ENCODE measurements around the gene BACE1-AS. TPM values are rescaled to one million over a fixed set of nuclear protein-coding genes. Genes with fewer than 3 reads are reported as not detected.
A peak's percentile ranks its signal among the peaks of the same experiment; 100 is the strongest.

The BACE1-AS gene
- total RNA-seq, 4 donors from 2014 or later, result 5.1 to 10.1 (median 6.7) TPM

DNA sequence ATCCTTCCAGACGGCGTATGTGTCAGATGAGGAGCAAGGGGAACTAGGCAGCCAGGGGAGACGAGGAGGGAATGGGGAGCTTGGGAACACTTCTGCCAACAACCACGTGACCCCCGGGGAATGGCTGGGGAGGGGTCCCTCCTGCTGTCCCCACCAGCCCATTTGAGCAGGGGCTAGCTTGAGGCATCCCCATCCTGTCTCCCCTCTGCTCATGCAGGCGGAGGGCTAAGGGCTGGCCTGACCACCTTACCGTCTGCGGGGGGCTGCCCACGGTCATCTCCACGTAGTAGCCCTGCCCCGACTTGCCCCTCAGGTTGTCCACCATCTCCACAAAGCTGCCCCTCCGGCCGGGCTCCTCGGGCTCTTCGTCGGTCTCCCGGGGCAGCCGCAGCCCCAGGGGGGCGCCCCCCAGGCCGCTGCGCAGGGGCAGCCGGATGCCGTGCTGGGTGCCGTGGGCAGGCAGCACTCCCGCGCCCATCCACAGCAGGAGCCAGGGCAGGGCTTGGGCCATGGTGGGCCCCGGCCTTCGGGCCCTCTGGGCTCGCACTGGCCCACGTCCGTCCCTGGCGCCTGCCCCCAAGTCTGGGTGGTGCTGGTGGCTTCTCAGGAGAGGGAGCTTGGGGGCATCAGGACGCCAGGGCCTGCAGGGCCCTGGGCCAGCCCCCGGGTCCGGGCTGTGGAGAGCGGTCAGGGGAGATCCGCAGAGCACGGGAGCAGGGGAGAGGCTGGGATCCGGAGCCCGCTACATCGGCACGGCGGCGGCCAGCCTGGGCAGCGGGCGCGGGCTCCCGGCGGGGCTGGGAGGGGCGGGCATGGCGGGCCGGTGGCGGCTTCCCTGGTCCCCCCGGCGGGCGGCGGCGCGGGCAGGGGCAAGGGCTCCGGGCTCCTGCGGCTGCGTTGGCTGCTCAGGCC is 24.4 kb downstream of the BACE1-AS start:
- no peak for DNase-seq
- WGBS, 2 donors (ENCODE audit: low coverage in 1 of 2), result 13% methylated on average over 19 of the region's 62 CpGs; no CpG with 5 or more reads in 1 of the 2 donors
- H3K27ac ChIP-seq, result peak overlapping the region; percentile 48 to 71 (median 64)
- TF ChIP-seq EP300 (IDR thresholded peaks at IDR 0.05; ENCODE audit: low read depth) (no peak), POLR2AphosphoS5 (IDR thresholded peaks at IDR 0.05) (no peak), POLR2A (IDR thresholded peaks at IDR 0.05) (no peak)
- TF ChIP-seq, protein P1, sequence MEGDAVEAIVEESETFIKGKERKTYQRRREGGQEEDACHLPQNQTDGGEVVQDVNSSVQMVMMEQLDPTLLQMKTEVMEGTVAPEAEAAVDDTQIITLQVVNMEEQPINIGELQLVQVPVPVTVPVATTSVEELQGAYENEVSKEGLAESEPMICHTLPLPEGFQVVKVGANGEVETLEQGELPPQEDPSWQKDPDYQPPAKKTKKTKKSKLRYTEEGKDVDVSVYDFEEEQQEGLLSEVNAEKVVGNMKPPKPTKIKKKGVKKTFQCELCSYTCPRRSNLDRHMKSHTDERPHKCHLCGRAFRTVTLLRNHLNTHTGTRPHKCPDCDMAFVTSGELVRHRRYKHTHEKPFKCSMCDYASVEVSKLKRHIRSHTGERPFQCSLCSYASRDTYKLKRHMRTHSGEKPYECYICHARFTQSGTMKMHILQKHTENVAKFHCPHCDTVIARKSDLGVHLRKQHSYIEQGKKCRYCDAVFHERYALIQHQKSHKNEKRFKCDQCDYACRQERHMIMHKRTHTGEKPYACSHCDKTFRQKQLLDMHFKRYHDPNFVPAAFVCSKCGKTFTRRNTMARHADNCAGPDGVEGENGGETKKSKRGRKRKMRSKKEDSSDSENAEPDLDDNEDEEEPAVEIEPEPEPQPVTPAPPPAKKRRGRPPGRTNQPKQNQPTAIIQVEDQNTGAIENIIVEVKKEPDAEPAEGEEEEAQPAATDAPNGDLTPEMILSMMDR (IDR thresholded peaks at IDR 0.05), result no peak
- H3K4me3 ChIP-seq, result peak overlapping the region; percentile 68 to 85 (median 74)
- no peaks in the 10 kb centered on the region for H3K9me3 ChIP-seq
- no peaks in the 10 kb centered on the region for H3K36me3 ChIP-seq
- no peaks in the 10 kb centered on the region for H3K27me3 ChIP-seq
- in situ Hi-C loops (cut with MboI; ENCODE audit: low pct_ligation_motif_present in 1 of 4, low pct_unique_long_range_greater_than_20kb in 1 of 4, low sequenced_read_pairs in 3 of 4) (no loop called here), intact Hi-C loops (cut with DNase I; ENCODE audit: low total_unique reads) (no loop called here)
- peaks cover 0 to 31% (median 16%) of the 10 kb centered on the region in 4 donors for H3K4me1 ChIP-seq

DNA sequence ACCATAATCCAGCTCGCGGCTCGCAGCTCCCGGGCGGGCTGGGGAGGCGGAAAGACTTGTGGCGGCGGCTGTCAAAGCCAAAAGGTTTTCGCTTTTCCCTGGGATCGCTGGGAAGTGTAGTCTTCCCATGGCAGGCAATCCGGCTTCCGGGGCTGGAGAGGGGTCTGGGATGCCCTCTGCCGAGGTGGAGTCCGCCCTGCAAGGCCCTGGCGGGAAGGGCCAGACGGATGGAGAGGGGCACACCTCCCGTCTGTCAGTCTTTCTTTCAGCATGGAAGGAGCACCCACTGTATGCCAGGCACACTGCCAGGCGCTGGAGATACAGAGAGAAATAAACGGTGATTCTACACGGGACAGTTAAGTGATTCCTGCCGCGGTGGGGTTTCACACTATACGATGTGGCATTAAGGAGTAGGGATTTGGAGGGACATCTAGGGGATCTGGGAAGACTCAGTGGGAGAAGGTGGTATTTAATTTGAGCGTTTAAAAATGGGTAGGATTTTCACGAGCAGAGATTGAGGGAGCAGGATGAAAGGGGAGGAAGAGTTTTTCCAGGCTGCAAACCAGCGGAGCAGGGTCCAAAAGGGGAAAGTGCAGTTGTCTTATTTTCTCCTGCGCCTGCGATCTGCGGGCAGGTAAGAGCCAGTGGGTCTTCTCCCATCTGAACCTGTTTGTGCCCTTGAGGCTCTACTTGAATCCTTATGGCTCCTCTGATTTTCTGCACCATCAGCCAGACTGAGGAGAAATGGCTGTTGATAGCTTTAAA is 25.2 kb downstream of the BACE1-AS start, which contains the start of gene BACE1:
Gene BACE1, minus strand, starts transcription at position 60 of the 765 bp plus-strand sequence. CDS start 461 bp downstream, outside the sequence.
- Histone ChIP-seq H3K27me3 (no peaks in the 10 kb centered on the region), H3K9me3 (no peaks in the 10 kb centered on the region), H3K4me3 (peak within 1 kb of the TSS; percentile 68 to 85 (median 74)), H3K4me1 (peaks cover 0 to 31% (median 16%) of the 10 kb centered on the region in 4 donors), H3K36me3 (no peaks in the 10 kb centered on the region), H3K27ac (peak within 1 kb of the TSS; percentile 48 to 71 (median 64))
- 5 to 16% methylated on average over 12 to 26 of the region's 29 CpGs for WGBS, 2 donors (ENCODE audit: low coverage in 1 of 2)
- in situ Hi-C loops (cut with MboI; ENCODE audit: low pct_ligation_motif_present in 1 of 4, low pct_unique_long_range_greater_than_20kb in 1 of 4, low sequenced_read_pairs in 3 of 4), result no loop called here
- intact Hi-C loops (cut with DNase I; ENCODE audit: low total_unique reads), result no loop called here
- DNase-seq, result peak; percentile 68
- TF ChIP-seq, protein P1 (IDR thresholded peaks at IDR 0.05), result peak in 1 of 5 experiments; percentile 6
- peak; percentile 14 to 48 (median 17) for TF ChIP-seq POLR2AphosphoS5 (IDR thresholded peaks at IDR 0.05)
- TF ChIP-seq EP300 (IDR thresholded peaks at IDR 0.05; ENCODE audit: low read depth), result no peak
- TF ChIP-seq POLR2A (IDR thresholded peaks at IDR 0.05), result no peak

DNA sequence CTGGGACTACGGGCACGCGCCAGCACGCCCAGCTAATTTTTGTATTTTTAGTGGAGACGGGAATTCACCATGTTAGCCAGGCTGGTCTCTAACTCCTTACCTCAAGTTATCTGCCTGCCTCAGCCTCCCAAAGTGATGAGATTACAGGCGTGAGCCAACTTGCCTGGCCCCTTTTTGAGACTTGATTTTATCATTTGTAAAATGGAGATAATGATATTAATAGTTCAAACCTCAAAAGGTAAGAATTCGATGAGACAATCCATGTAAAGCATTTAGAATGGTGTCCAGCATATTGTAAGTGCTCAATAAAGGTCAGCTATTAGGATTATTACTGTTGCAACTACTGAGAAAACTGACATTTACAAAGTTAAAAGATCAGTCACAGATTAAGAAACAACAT is 27.6 kb downstream of the BACE1-AS start:
- Histone ChIP-seq H3K4me3 (no peak overlapping the region), H3K27me3 (no peaks in the 10 kb centered on the region), H3K9me3 (no peaks in the 10 kb centered on the region), H3K36me3 (no peaks in the 10 kb centered on the region), H3K4me1 (peaks cover 0 to 25% (median 16%) of the 10 kb centered on the region in 4 donors), H3K27ac (no peak overlapping the region)
- TF ChIP-seq EP300 (IDR thresholded peaks at IDR 0.05; ENCODE audit: low read depth) (no peak), POLR2AphosphoS5 (IDR thresholded peaks at IDR 0.05) (no peak), POLR2A (IDR thresholded peaks at IDR 0.05) (no peak)
- TF ChIP-seq, protein P1 (IDR thresholded peaks at IDR 0.05), result no peak
- DNase-seq, result no peak
- intact Hi-C loops (cut with DNase I; ENCODE audit: low total_unique reads) (no loop called here), in situ Hi-C loops (cut with MboI; ENCODE audit: low pct_ligation_motif_present in 1 of 4, low pct_unique_long_range_greater_than_20kb in 1 of 4, low sequenced_read_pairs in 3 of 4) (no loop called here)
- 88 to 92% methylated on average over 4 to 7 of the region's 7 CpGs for WGBS, 2 donors (ENCODE audit: low coverage in 1 of 2)
